Measurements from ENCODE around the gene SLC25A38.
"Not testable (repeated sequence)": the region's sequence is repeated elsewhere in the genome, so short reads cannot be mapped to it uniquely, and the experiment has no call there.

The SLC25A38 gene

GRCh38 chr3:39407259-39407629 lies 24.1 kb downstream of the SLC25A38 start:
- no peak for DNase-seq (ENCODE audit: low spot score)

- DNase-seq (ENCODE audit: low spot score) = no peak
These were observed 24.8 kb downstream of the SLC25A38 start for GRCh38 chr3:39407773-39408492.

- DNase-seq (ENCODE audit: low spot score) = no peak
These were observed 25.6 kb downstream of the SLC25A38 start for GRCh38 chr3:39408493-39409372.

GRCh38 chr3:39409514-39410136 lies 26.5 kb downstream of the SLC25A38 start:
- DNase-seq (ENCODE audit: low spot score) = no peak

- DNase-seq (ENCODE audit: low spot score) = no peak
These were observed 27.7 kb downstream of the SLC25A38 start for GRCh38 chr3:39410893-39411292.

- no peak for DNase-seq (ENCODE audit: low spot score)
These were observed 29.6 kb downstream of the SLC25A38 start for GRCh38 chr3:39412668-39413260.

- DNase-seq (ENCODE audit: low spot score) = no peak
These were observed 30.7 kb downstream of the SLC25A38 start for GRCh38 chr3:39413691-39414420.

- DNase-seq (ENCODE audit: low spot score) = no peak
These were observed 31.3 kb downstream of the SLC25A38 start for GRCh38 chr3:39414421-39414907.

- not testable (repeated sequence) for DNase-seq (ENCODE audit: low spot score)
These were observed 32.1 kb downstream of the SLC25A38 start for GRCh38 chr3:39415302-39415701.

GRCh38 chr3:39415983-39416382 lies 32.8 kb downstream of the SLC25A38 start:
- DNase-seq (ENCODE audit: low spot score) = no peak

- DNase-seq (ENCODE audit: low spot score) = not testable (repeated sequence)
These were observed 33.8 kb downstream of the SLC25A38 start for GRCh38 chr3:39416998-39417397.

- not testable (repeated sequence) for DNase-seq (ENCODE audit: low spot score)
These were observed 35.5 kb downstream of the SLC25A38 start for GRCh38 chr3:39418556-39419225.

- no peak for DNase-seq (ENCODE audit: low spot score)
These were observed 36.7 kb downstream of the SLC25A38 start for GRCh38 chr3:39419742-39420315.

GRCh38 chr3:39420543-39420942 lies 37.4 kb downstream of the SLC25A38 start:
- DNase-seq (ENCODE audit: low spot score) = no peak

- no peak for DNase-seq (ENCODE audit: low spot score)
These were observed 40.3 kb downstream of the SLC25A38 start for GRCh38 chr3:39423436-39423970.

GRCh38 chr3:39426312-39426711 lies 43.1 kb downstream of the SLC25A38 start:
- no peak for DNase-seq (ENCODE audit: low spot score)

GRCh38 chr3:39427506-39427905 lies 44.3 kb downstream of the SLC25A38 start:
- no peak for DNase-seq (ENCODE audit: low spot score)

GRCh38 chr3:39428745-39429201 lies 45.6 kb downstream of the SLC25A38 start:
- DNase-seq (ENCODE audit: low spot score) = no peak

- DNase-seq (ENCODE audit: low spot score) = no peak
These were observed 46.3 kb downstream of the SLC25A38 start for GRCh38 chr3:39429466-39429865.

- no peak for DNase-seq (ENCODE audit: low spot score)
These were observed 49.2 kb downstream of the SLC25A38 start for GRCh38 chr3:39432342-39432741.
